Measurements from ENCODE around the gene RSPH6A.

The RSPH6A gene

DNA sequence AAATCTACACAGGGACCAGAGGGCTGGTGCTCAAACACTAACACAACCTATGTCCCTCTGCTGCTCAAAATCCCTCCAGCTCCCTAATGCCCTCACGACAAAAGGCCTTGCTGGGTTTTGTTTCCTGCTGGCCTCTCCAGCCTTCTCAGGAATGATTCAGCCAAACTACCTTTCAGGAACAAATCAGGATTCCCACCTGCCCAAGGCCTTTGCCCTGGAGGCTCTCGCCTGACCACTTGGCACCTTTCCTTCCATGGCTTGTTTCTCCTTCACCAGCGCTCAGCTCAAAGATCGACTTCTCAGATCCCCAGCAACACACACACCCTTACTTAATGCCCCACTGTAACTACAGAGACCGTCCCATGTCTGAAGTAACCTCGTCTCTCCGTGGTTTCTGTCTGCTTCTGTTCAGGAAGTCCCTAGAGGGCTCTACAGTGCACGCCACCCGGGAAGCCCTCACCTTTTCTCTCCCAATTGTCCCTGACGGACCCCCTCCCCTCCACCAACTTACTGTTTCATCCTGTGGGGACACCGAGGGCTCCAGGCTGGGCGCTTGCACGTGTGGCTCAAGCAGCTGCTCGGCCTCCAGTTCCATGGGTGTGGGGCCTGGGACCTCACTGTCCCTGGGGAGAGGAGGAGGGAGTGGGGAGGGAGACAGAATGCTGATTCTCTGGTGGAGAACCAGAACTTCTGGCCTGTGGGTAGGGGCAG lies 42.8 kb downstream of the RSPH6A start:
- Histone ChIP-seq H4K20me1 (ENCODE audit: insufficient read depth, low read length, poor library complexity, severe bottlenecking) (no peaks in the 10 kb centered on the region), H3K4me3 (ENCODE audit: low read length, poor library complexity, severe bottlenecking) (no peak overlapping the region), H3K4me1 (ENCODE audit: insufficient read depth, low read length, poor library complexity, severe bottlenecking) (peaks cover 5% of the 10 kb centered on the region), H3F3A (ENCODE audit: low read depth) (no peaks in the 10 kb centered on the region), H2AFZ (ENCODE audit: low read length) (no peak overlapping the region), H3K4me2 (ENCODE audit: low read depth, low read length, poor library complexity, severe bottlenecking) (no peak overlapping the region), H3K27me3 (ENCODE audit: insufficient read depth, low read length, poor library complexity, severe bottlenecking) (no peaks in the 10 kb centered on the region), H3K9ac (ENCODE audit: low read depth, low read length, poor library complexity, severe bottlenecking) (no peak overlapping the region), H3K79me2 (ENCODE audit: insufficient read depth, low read length) (peaks cover 9% of the 10 kb centered on the region), H3K9me2 (replicated peaks; ENCODE audit: low read depth, low read length) (no peaks in the 10 kb centered on the region), H3K36me3 (ENCODE audit: insufficient read depth, low read length) (no peaks in the 10 kb centered on the region), H3K9me3 (ENCODE audit: insufficient read depth, low read depth, low read length) (no peaks in the 10 kb centered on the region)
- TF ChIP-seq, protein P1, sequence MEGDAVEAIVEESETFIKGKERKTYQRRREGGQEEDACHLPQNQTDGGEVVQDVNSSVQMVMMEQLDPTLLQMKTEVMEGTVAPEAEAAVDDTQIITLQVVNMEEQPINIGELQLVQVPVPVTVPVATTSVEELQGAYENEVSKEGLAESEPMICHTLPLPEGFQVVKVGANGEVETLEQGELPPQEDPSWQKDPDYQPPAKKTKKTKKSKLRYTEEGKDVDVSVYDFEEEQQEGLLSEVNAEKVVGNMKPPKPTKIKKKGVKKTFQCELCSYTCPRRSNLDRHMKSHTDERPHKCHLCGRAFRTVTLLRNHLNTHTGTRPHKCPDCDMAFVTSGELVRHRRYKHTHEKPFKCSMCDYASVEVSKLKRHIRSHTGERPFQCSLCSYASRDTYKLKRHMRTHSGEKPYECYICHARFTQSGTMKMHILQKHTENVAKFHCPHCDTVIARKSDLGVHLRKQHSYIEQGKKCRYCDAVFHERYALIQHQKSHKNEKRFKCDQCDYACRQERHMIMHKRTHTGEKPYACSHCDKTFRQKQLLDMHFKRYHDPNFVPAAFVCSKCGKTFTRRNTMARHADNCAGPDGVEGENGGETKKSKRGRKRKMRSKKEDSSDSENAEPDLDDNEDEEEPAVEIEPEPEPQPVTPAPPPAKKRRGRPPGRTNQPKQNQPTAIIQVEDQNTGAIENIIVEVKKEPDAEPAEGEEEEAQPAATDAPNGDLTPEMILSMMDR (conservative IDR thresholded peaks at IDR 0.05; ENCODE audit: low read length), result no peak
- TF ChIP-seq EZH2phosphoT487 (IDR thresholded peaks at IDR 0.05; ENCODE audit: borderline replicate concordance), result no peak

DNA sequence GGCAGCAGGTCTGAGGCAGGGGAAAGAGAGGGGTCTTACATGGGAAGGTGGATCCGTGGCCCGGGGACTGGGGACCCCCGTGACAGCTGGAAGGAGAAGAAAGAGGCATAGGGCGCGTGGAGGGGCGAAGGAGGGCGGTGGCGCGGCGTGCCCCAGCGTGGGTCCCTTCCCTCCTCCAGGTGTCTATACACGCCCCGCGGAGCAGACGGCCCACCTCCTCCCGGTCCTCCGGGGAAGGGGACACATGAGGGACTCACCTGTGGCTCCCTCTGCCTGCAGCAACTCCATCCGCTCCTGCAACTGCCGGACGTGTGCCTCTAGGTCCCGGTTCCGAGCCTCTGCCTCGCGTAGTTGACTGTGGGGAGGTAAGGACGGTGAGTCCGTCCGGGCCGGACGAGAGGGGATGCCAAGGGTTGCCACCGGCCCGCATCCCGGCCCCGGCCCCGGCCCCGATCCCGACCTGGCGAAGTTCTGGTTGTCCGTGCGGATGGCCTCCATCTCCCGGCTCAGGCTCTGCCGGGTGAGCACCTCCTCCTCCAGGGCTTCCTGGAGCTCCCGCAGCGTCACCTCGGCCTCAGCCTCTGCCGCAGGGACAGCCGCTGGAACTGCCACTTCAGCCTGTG lies 43.7 kb downstream of the RSPH6A start:
- H2AFZ ChIP-seq (ENCODE audit: low read length), result no peak overlapping the region
- H3K4me3 ChIP-seq (ENCODE audit: low read length, poor library complexity, severe bottlenecking), result peak overlapping the region; percentile 85
- H3K9me3 ChIP-seq (ENCODE audit: insufficient read depth, low read depth, low read length), result no peaks in the 10 kb centered on the region
- peaks cover 5% of the 10 kb centered on the region for H3K4me1 ChIP-seq (ENCODE audit: insufficient read depth, low read length, poor library complexity, severe bottlenecking)
- H3K79me2 ChIP-seq (ENCODE audit: insufficient read depth, low read length), result peaks cover 9% of the 10 kb centered on the region
- TF ChIP-seq, protein P1 (conservative IDR thresholded peaks at IDR 0.05; ENCODE audit: low read length), result no peak
- no peak for TF ChIP-seq EZH2phosphoT487 (IDR thresholded peaks at IDR 0.05; ENCODE audit: borderline replicate concordance)
- H3K9me2 ChIP-seq (replicated peaks; ENCODE audit: low read depth, low read length), result no peaks in the 10 kb centered on the region
- no peaks in the 10 kb centered on the region for H3F3A ChIP-seq (ENCODE audit: low read depth)
- H4K20me1 ChIP-seq (ENCODE audit: insufficient read depth, low read length, poor library complexity, severe bottlenecking), result no peaks in the 10 kb centered on the region
- peak overlapping the region; percentile 60 for H3K9ac ChIP-seq (ENCODE audit: low read depth, low read length, poor library complexity, severe bottlenecking)
- H3K4me2 ChIP-seq (ENCODE audit: low read depth, low read length, poor library complexity, severe bottlenecking), result peak overlapping the region; percentile 98
- H3K27me3 ChIP-seq (ENCODE audit: insufficient read depth, low read length, poor library complexity, severe bottlenecking), result no peaks in the 10 kb centered on the region
- no peaks in the 10 kb centered on the region for H3K36me3 ChIP-seq (ENCODE audit: insufficient read depth, low read length)

DNA sequence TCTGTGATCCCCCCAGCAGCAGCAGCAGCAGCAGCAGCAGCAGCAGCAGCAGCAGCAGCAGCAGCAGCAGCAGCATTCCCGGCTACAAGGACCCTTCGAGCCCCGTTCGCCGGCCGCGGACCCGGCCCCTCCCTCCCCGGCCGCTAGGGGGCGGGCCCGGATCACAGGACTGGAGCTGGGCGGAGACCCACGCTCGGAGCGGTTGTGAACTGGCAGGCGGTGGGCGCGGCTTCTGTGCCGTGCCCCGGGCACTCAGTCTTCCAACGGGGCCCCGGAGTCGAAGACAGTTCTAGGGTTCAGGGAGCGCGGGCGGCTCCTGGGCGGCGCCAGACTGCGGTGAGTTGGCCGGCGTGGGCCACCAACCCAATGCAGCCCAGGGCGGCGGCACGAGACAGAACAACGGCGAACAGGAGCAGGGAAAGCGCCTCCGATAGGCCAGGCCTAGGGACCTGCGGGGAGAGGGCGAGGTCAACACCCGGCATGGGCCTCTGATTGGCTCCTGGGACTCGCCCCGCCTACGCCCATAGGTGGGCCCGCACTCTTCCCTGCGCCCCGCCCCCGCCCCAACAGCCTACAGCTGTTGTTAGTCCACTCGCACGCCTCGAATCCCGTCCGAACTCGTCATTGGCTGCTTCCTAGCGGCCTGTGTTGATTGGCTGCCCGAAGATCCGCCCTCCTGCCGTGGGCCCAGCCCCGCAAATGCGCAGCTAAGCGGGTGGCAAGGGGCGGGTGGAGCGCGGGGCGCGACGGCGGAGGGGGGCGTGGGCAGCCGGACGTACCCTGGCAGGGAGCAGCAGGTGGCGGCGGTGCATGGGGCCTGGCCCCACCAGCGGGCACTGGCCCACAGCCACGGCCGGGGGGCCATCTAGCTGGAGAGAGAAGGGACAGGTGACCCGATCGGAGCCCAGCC lies 44.7 kb downstream of the RSPH6A start:
- TF ChIP-seq EZH2phosphoT487 (IDR thresholded peaks at IDR 0.05; ENCODE audit: borderline replicate concordance), result no peak
- TF ChIP-seq, protein P1 (conservative IDR thresholded peaks at IDR 0.05; ENCODE audit: low read length), result peak; percentile 81
- H3K27me3 ChIP-seq (ENCODE audit: insufficient read depth, low read length, poor library complexity, severe bottlenecking), result no peaks in the 10 kb centered on the region
- H3K36me3 ChIP-seq (ENCODE audit: insufficient read depth, low read length), result no peaks in the 10 kb centered on the region
- peak overlapping the region; percentile 79 for H3K9ac ChIP-seq (ENCODE audit: low read depth, low read length, poor library complexity, severe bottlenecking)
- H2AFZ ChIP-seq (ENCODE audit: low read length), result peak overlapping the region; percentile 71
- H3K9me2 ChIP-seq (replicated peaks; ENCODE audit: low read depth, low read length), result no peaks in the 10 kb centered on the region
- peaks cover 9% of the 10 kb centered on the region for H3K79me2 ChIP-seq (ENCODE audit: insufficient read depth, low read length)
- no peaks in the 10 kb centered on the region for H4K20me1 ChIP-seq (ENCODE audit: insufficient read depth, low read length, poor library complexity, severe bottlenecking)
- peak overlapping the region; percentile 85 for H3K4me3 ChIP-seq (ENCODE audit: low read length, poor library complexity, severe bottlenecking)
- peaks cover 5% of the 10 kb centered on the region for H3K4me1 ChIP-seq (ENCODE audit: insufficient read depth, low read length, poor library complexity, severe bottlenecking)
- H3K9me3 ChIP-seq (ENCODE audit: insufficient read depth, low read depth, low read length), result no peaks in the 10 kb centered on the region
- no peaks in the 10 kb centered on the region for H3F3A ChIP-seq (ENCODE audit: low read depth)
- peak overlapping the region; percentile 98 for H3K4me2 ChIP-seq (ENCODE audit: low read depth, low read length, poor library complexity, severe bottlenecking)

Measured in Loucy (cell line).